OCI-M2 (cell line): ENCODE results near the gene CDC5L.

Experiments used
- DNase-seq: peaks from one replicate; lab custom pipeline; 2025; ENCODE audit not compliant: unreplicated experiment; lab: John Stamatoyannopoulos, UW

The CDC5L gene

GRCh38 chr6:44373051-44373450 lies 14.5 kb upstream of the CDC5L start:
- DNase-seq = no peak

- no peak for DNase-seq
These were observed 13.7 kb upstream of the CDC5L start for GRCh38 chr6:44373787-44374186.

DNA sequence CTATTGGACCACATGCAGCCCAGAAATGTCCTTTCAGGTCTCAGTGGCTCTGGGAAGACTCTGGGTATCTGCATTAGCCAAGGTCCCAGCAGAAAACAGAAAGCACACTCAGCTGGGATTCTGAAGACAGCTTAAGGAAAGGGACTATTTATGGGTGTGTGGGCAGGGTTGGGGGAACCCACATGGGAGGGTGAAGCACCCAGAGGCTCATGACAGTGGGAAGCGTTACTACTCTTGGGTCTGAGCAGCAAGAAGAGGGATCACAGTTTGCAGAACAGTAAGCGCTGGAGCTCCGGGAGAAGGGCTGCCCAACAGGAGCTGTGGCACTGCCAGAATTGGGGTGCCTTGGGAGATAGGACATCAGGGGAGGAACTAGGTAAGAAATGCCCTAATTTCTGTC lies 12.4 kb upstream of the CDC5L start:
- DNase-seq = no peak

- DNase-seq = no peak
These were observed 10.0 kb upstream of the CDC5L start for GRCh38 chr6:44377484-44377883.

DNA sequence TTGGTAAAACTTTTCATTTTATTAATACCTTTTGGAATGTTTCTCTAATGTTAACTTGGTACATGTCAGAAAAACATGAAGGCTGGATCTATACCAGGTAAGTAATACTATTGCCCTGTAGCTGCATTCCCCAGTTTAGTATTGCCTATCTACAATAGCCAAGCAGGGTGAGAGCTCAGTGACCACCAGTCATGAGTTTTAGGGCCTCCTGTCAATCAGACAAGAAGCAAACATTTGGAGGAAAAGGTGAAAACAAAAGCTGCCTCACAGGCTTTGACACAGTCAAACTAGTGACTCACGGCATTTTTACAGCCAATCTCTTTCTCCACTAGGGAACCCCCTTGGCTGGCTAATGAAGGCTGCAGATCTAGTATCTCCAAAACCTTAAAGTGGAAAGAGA lies 9.5 kb upstream of the CDC5L start:
- DNase-seq = no peak

DNA sequence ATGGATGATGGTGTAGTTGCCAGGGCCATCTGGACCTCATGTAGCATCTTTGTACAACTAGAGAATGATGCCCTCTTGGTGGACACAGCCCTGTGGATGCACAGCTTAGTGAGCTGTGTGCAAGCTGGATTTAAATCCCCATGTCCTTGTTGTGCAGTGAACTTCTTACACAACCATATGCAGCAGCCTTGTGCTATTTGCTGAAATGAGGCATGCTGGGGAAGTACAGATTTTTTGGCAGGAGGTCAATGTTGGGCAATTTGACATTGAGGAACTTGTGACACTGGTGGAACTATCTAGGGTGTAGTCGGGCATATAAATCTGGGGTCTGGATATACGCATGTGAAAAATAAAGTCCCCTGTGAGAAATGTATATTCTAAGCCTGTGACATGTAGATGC lies 5.8 kb upstream of the CDC5L start:
- no peak for DNase-seq

GRCh38 chr6:44386364-44386928 lies 1.1 kb upstream of the CDC5L start:
- DNase-seq = no peak

DNA sequence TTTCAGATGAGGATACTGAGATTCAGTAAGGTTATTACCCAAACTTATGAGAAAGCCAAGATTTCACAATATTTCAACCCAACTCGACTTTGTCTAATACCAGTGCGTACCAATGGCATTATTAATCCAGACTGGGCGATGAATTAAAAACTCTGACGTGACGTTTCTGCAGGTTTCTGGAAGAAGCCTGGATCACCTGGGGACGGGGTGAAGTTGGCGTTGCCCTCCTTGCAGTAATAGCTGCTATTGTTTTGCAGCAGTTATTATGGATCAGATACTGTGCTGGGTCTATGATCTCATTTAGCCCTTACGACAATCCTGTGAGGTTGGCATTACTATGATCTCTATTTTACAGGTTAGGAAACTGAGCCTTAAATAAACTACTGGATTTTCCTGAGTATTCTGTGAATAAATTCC lies 569 bp upstream of the CDC5L start:
- no peak for DNase-seq

DNA sequence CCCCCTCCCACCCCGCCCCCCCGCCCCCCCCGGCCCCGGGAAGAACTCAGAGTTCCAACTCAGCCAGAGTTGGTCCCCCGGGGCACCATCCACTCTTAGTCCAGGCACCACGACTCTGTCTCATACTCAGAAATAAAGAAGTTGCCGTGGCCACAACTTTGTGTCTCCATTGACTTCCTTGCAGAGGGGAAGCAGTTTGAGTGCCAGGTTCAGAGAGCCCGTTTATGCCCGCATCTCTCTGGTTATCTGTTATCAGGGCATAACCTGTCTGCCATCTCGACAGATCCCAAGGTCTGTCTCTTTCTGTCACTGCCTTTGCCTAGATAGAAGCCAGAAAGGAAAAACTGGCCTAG lies 605 bp downstream of the CDC5L start:
- DNase-seq = no peak

GRCh38 chr6:44388887-44389286 lies 1.4 kb downstream of the CDC5L start:
- no peak for DNase-seq

DNA sequence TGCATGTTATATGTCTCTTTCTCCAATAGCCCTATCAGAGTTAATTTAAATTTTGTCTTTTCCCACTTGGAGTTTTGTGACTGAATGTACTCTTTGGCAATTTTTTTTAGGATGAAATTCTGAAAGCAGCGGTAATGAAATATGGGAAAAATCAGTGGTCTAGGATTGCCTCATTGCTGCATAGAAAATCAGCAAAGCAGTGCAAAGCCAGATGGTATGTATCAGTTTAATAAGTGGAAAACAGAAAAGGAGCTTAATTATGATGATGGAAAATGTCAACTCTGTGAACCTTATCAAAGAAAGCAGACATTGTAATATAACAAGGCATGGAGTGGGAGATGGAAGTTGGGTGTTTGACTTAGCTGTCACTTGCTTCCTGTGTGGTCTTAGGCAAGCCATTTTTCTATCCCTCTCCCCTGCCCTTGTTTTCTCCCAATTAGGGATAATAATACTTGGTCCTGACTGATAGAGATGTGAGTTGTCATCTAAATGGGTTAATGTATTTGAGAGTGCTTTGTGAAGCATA lies 2.7 kb downstream of the CDC5L start:
- peak; percentile 45 for DNase-seq

GRCh38 chr6:44395501-44395900 lies 8.0 kb downstream of the CDC5L start:
- no peak for DNase-seq

GRCh38 chr6:44396968-44397367 lies 9.5 kb downstream of the CDC5L start:
- DNase-seq = no peak

DNA sequence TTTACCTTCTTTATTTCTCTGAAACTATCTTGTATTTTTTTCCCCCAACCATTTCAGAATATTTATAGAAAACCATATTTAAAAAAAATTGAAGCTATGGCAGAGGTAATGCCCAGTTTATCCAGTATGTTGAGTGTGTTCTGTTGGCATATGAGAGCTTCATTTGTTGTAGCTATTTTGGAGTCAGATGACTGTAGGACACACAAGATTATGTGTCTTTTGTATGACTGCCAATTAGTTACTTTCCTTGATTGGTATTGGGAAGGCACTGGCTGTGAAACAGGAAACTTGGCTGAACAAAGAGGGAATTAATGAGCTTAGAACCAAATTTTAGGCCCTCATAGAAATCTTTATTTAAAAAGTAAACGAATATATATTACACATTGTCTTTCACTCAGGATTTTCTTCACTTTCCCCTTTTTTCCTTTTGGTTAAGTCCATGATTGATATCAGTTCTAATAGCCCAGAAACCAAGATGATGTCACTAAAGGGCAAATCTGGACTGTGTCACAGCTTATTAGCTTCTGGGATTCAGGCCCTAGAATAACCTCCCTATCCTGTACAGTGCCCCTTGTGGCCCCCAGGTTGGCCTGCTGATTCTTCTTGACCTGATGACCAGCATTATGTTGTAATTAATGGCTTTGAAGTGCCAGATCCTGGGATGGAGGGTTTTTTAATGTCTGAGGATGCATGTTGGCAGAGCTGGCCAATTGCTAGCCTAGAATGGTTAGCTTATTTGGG lies 10.1 kb downstream of the CDC5L start:
- no peak for DNase-seq

DNA sequence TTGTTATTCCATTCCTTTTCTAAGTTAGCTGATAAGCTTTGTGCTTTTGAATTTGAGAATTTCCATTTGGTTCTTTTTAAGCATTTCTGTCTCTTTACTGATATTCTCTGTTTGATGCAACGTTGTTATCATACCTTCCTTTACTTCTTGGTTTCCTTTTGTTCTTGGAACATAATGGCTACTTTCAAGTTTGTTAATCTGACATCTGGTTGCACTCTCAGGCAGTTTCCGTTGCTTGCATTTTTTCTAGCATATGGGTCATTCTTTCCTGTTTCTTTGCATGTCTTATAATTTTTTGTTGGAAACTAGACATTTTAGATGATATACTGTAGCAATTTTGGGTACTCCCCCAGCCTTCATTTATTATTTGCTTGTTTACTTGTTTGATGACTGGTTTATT lies 12.5 kb downstream of the CDC5L start:
- DNase-seq = no peak

DNA sequence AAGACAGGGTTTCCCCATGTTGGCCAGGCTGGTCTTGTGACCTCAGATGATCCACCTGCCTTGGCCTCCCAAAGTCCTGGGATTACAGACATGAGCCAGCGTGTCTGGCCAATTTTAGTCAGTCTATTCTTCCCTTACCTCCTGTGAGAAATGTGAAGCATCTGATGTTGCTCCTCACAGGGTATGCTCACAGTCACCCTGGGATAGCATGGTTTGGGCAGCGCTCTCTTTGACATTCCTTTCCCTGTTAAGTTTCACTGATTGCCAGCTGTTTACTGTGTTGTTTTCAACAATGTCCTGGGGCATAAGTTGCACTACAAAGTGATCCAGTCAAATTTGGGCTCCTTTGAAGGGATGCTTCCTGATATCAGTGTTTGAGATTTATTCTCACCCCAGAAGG lies 13.1 kb downstream of the CDC5L start:
- DNase-seq = no peak

DNA sequence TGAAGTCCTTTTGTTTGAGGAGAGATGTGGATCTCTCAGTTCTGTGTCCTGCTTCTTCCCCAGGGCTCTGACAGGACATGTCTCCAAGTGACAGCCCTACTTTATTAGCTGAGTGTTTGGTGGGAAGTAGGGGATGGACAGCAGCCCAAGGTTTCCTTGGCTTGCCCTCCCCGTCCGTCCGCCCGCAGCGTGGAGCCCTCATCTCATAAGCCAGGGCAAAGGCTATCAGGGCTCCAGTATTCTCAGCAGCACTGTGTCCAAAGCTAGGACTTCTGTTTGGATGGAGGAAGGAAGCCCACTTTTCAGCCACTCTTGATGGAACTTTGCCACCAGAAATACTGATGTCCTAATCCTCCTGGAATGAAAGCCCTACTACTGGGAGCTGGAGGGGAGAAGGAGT lies 13.6 kb downstream of the CDC5L start:
- DNase-seq = no peak

DNA sequence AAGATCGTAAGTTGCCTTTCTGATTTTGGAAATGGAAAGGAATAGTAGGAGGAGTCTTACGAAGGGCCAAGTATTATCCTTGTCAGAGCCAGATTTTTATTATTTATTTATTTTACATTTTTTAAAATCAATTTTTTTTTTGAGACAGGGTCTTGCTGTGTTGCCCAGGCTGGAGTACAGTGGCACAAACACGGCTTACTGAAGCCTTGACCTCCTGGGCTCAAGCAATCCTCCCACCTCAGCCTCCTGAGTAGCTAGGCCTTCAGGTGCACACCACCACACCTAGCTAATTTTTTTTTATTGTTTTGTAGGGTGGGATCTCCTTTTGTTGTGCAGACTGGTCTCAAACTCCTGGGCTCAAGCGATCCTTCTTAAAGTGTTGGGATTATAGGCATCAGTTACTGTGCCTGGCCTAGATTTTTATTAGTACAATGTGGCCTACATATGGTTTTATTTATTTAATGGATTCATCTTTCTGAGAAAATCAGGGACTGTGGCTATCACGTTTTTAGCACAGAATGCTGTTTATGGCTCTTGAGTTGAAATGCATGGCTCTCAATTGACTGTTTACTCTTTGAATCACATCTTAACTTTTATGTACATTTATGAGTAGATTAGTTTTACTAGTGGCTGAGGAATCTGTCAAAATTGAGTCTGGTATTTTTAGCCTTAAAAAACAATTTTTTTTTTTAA lies 16.7 kb downstream of the CDC5L start:
- DNase-seq = no peak

- no peak for DNase-seq
These were observed 17.2 kb downstream of the CDC5L start for GRCh38 chr6:44404715-44405099.

GRCh38 chr6:44407951-44408670 lies 20.6 kb downstream of the CDC5L start:
- DNase-seq = no peak

DNA sequence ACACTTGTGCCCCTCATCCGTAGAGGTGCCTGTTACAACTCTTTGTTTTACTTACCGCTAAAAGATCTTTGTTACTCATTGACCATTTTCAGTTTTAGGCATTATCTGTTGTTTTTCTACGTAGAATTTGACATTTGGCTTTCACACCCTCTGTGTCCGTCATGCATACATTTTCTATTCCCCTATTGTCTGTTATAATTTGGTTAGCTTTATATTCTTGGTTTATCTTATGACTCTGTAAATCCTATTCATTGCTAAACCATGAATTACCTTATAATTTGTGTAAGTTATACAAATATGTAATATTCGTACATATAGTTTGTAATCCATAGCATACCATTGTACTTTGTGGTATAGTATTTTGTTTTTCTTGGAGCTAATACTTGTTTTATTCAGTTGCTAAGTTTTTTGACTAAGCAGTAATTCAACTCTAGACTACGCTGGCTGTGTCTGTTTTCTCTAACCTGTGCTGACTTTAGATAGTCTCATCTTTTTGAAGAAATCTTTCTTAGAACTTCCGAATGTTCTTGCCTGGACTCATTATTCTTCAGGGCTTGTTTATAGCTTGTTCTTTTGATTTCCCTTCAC lies 21.8 kb downstream of the CDC5L start:
- DNase-seq = no peak
